GM12874 (cell line): Measurements from ENCODE around the gene NRG2.

Experiments used
- CTCF ChIP-seq: IDR thresholded peaks from 2 replicates; pipeline ENCODE4 v1.5.1; 2011; ENCODE audit warnings: low read depth, mild to moderate bottlenecking, control low read depth, low read length, moderate library complexity; ENCODE audit not compliant: insufficient read depth

Gene NRG2

GRCh38 chr5:139974661-139975060 lies 68.4 kb downstream of the NRG2 start:
- no peak for TF ChIP-seq CTCF

DNA sequence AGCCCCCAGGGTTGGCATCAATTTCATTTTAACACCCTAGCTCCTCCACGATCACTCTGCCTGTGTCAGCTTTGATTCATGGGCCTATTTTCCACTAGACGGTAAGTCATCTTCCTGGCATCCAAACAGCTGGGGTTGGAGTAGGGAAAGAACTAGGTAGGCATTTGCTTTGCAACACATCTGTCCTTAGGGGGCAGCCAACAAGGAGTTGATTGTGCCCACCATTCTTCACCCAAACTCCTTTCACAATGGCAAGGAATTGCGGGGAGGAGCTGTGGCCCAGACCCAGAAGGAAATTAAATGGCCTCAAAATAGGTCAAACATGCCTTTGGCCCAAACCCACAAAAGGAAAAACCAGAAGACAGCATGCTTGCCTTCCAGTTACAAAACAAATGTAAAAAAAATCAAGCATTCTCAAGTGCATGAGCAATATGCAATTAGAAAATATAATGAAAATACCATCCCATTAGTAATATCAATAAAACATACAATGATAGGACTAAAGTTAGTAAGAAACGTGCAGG lies 71.8 kb downstream of the NRG2 start:
- no peak for TF ChIP-seq CTCF

GRCh38 chr5:139969318-139969717 lies 73.8 kb downstream of the NRG2 start:
- TF ChIP-seq CTCF = no peak

GRCh38 chr5:139968547-139969261 lies 74.4 kb downstream of the NRG2 start:
- peak; percentile 100 for TF ChIP-seq CTCF

- TF ChIP-seq CTCF = no peak
These were observed 75.7 kb downstream of the NRG2 start for GRCh38 chr5:139967353-139967752.

GRCh38 chr5:139966856-139967255 lies 76.2 kb downstream of the NRG2 start:
- no peak for TF ChIP-seq CTCF

DNA sequence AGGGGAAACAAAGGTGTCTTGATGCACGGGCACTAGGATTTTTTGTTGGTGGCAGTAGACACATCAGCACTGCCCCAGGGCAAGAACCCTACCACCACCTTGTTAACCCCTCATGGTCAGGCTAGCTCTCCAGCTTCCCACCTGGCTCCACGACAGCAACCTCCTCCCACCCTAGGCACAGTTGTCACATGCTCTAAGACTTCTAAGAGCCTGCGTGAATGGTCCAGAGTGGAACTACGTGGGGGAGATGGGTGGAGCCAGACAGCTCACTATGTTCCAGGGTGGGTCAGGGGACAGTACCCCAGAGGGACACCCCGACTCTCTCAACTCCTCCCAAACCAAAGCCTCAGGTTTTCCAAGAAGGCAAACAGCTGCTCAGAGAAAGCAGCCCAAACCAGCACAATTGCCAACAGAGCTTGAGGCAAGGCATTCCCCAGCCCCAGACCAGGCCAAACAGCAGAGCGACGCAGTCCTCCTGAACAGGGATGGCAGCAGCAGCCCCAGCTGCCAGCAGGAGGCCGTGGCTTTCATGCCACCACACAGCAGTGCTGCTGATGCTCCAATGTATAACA lies 78.0 kb downstream of the NRG2 start:
- 0 out of 2 replicates have a peak, but pooled peaks have one; percentile 3 for TF ChIP-seq CTCF
